Measurements from ENCODE around the gene C5AR1. TPM values are rescaled to one million over a fixed set of nuclear protein-coding genes. Genes with fewer than 3 reads are reported as not detected.
"Not testable (repeated sequence)": the region's sequence is repeated elsewhere in the genome, so short reads cannot be mapped to it uniquely, and the experiment has no call there.

The C5AR1 gene
- total RNA-seq (1 to 10 TPM; 2.6 TPM), polyA plus RNA-seq (under 1 TPM in 1 of 3 donors, not detected in 2; 0.15 TPM), total RNA-seq (0.22 to 1.6 (median 1.2) reads per million in 6 experiments)

GRCh38 chr19:47309608-47310007 is at the start of gene C5AR1:
Gene C5AR1, plus strand, starts transcription at chr19:47309861. Its CDS starts 35 bp downstream, at chr19:47309896.
- Mint-ChIP-seq H3K4me1 (peaks cover 4 to 6% (median 5%) of the 10 kb centered on the region in 4 donors), H3K27me3 (peaks cover 9 to 47% (median 27%) of the 10 kb centered on the region in 5 donors), H3K4me3 (peak within 1 kb of the TSS in 1 of 10 donors; percentile 66), H3K36me3 (no peaks in the 10 kb centered on the region), H3K27ac (peak within 1 kb of the TSS in 4 of 10 donors; percentile 45 to 91 (median 60)), H3K9me3 (peaks cover 0 to 3% (median 0%) of the 10 kb centered on the region in 9 donors)
- ATAC-seq = no peak
- no peak for DNase-seq
- POLR2A ChIA-PET = no interaction called here

DNA sequence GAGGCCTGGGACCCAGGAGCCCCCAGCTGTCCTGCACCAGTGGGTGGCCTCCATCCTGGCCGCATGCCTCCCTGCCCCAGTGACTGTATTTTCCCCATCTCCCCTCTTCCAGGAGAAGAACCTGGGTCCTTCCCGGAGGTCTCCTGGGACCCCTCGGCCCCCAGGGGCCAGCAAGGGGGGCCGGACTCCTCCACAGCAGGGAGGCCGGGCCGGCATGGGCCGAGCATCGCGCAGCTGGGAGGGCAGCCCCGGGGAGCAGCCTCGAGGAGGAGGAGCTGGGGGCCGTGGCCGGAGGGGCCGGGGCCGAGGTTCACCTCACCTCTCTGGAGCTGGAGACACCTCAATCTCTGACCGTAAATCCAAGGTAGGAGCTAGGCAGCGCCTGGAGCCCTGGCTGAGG is 49.2 kb upstream of the C5AR1 start:
- Mint-ChIP-seq H3K36me3 (peaks cover 0 to 67% (median 31%) of the 10 kb centered on the region in 3 donors), H3K4me1 (peaks cover 35 to 53% (median 50%) of the 10 kb centered on the region in 4 donors)
- POLR2A ChIA-PET = interaction anchor here (1.7 kb wide), 1 partner anchor 15 kb away, joined by 5 read pairs; the partner anchor contains the start of gene INAFM1

DNA sequence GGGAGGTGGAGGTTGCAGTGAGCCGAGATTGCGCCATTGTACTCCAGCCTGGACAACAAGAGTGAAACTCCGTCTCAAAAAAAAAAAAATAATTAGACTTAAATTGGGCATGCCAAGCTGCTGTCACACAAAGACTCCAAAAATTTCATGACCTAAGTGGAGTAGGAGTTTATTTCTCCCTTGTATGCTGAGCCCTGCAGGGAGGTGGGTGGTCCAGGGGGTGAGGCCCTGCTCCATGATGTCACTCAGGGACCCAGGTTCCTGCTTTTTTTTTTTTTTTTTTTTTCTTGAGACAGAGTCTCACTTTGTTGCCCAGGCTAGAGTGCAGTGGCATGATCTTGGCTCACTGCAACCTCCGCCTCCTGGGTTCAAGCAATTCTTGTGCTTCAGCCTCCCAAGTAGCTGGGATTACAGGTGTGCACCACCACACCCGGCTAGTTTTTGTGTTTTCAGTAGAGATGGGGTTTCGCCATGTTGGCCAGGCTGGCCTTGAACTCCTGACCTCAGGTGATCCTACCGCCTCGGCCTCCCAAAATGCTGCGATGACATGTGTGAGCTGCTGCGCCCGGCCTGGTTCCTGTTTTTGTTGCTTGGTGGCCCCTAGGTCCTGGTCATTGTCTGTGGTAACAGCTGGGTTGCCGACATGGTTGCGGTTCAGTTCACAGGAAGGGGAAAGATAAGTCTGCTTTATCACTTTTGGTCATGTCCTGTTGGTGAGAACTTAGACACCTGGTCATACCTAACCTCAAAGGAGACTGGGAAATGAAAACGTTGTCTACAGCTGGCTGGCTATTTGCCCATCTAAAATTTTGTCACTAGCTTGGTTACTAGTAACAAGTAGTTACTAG is 47.5 kb upstream of the C5AR1 start:
- peak overlapping the region in 3 of 10 donors; percentile 3 to 41 (median 20) for H3K27ac Mint-ChIP-seq
- H3K27me3 Mint-ChIP-seq, DNase-seq, H3K4me3 Mint-ChIP-seq, ATAC-seq, H3K9me3 Mint-ChIP-seq: not testable (repeated sequence)
- peaks cover 0 to 83% (median 31%) of the 10 kb centered on the region in 3 donors for H3K36me3 Mint-ChIP-seq
- peaks cover 29 to 42% (median 40%) of the 10 kb centered on the region in 4 donors for H3K4me1 Mint-ChIP-seq
- POLR2A ChIA-PET = interaction anchor here (0.6 to 1.7 kb wide), 5 partner anchors 12 to 128 kb away, joined by 3 to 8 read pairs (median 4); partner anchors contain the start of gene INAFM1

More for the DNA sequence above, 49.2 kb upstream of the C5AR1 start:
- no peak for ATAC-seq
- H3K27ac Mint-ChIP-seq = no peak overlapping the region
- no peaks in the 10 kb centered on the region for H3K27me3 Mint-ChIP-seq
- DNase-seq = no peak
- peak overlapping the region in 1 of 10 donors; percentile 50 for H3K4me3 Mint-ChIP-seq
- no peaks in the 10 kb centered on the region for H3K9me3 Mint-ChIP-seq

DNA sequence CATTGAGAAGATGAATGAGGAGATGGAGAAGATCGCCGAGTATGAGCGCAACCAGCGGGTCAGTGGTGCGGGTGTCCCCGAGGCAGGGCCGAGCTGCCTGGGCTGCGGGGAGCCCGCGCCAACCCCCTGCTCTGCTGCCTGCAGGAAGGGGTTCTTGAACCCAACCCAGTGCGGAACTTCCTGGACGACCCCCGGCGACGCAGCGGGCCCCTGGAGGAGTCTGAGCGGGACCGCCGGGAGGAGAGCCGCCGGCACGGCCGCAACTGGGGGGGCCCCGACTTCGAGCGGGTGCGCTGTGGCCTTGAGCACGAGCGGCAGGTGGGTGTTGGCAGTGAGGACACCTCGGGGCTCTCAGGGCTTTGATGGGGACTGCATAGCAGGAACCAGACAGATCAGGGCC is 45.0 kb upstream of the C5AR1 start:
- POLR2A ChIA-PET = no interaction called here

DNA sequence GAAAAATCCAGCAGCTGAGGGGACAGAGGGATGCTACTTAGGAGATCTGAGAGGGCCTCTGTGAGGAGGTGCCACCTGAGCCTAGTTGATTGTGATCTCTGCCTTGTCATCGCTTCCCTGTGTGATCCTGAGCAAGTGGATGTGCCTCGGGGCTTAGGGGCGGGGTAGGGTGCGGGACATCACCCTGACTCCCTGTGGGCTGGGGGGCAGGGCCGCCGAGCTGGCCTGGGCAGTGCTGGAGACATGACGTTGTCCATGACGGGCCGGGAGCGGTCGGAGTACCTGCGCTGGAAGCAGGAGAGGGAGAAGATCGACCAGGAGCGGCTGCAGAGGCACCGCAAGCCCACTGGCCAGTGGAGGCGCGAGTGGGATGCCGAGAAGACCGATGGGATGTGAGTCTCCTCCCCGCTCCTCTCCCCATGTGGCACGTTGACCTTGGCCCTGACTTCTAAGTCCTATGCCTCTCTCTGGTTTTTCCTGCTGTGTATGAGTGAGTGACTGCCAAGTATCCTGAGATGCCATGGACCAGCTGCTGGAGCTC is 43.2 kb upstream of the C5AR1 start:
- H3K36me3 Mint-ChIP-seq = peaks cover 0 to 84% (median 14%) of the 10 kb centered on the region in 3 donors
- no peak overlapping the region for H3K27ac Mint-ChIP-seq

More for the DNA sequence above, 45.0 kb upstream of the C5AR1 start:
- Mint-ChIP-seq H3K27ac (no peak overlapping the region), H3K27me3 (no peaks in the 10 kb centered on the region), H3K4me3 (no peak overlapping the region), H3K9me3 (no peaks in the 10 kb centered on the region), H3K36me3 (peaks cover 0 to 82% (median 26%) of the 10 kb centered on the region in 3 donors), H3K4me1 (peaks cover 11 to 18% (median 16%) of the 10 kb centered on the region in 4 donors)
- no peak for DNase-seq
- no peak for ATAC-seq

GRCh38 chr19:47267350-47267759 is 42.3 kb upstream of the C5AR1 start:
- H3K9me3 Mint-ChIP-seq = no peaks in the 10 kb centered on the region
- DNase-seq = no peak
- no peak overlapping the region for H3K27ac Mint-ChIP-seq
- no peaks in the 10 kb centered on the region for H3K27me3 Mint-ChIP-seq
- POLR2A ChIA-PET = no interaction called here
- no peak for ATAC-seq
- H3K4me3 Mint-ChIP-seq = no peak overlapping the region
- H3K4me1 Mint-ChIP-seq = peaks cover 3 to 18% (median 6%) of the 10 kb centered on the region in 4 donors
- peaks cover 0 to 80% (median 13%) of the 10 kb centered on the region in 3 donors for H3K36me3 Mint-ChIP-seq

More for the DNA sequence above, 43.2 kb upstream of the C5AR1 start:
- Mint-ChIP-seq H3K4me3 (no peak overlapping the region), H3K27me3 (no peaks in the 10 kb centered on the region), H3K4me1 (peaks cover 2 to 11% (median 5%) of the 10 kb centered on the region in 4 donors), H3K9me3 (no peaks in the 10 kb centered on the region)
- ATAC-seq = no peak
- no peak for DNase-seq
- POLR2A ChIA-PET = no interaction called here

DNA sequence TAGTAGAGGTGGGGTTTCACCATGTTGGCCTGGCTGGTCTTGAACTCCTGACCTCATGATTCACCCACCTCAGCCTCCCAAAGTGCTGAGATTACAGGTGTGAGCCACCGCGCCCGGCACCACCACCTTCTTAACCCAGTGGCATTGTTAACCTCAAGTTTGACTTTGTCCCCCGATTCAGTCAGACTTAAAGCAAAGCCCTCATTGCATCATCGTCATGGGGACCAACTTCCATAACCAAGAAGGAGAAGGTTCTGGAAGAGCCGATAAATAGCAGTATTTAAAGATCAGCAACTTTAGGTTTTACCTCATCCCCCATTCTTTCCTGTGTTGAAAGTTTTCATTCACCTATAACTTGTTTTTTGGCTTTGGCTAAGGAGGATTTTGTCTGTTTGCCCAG is 41.6 kb upstream of the C5AR1 start:
- H3K27ac Mint-ChIP-seq = no peak overlapping the region
- no peaks in the 10 kb centered on the region for H3K9me3 Mint-ChIP-seq
- H3K36me3 Mint-ChIP-seq = peaks cover 0 to 73% (median 12%) of the 10 kb centered on the region in 3 donors
- H3K27me3 Mint-ChIP-seq = no peaks in the 10 kb centered on the region
- POLR2A ChIA-PET = no interaction called here
- H3K4me1 Mint-ChIP-seq = peaks cover 8 to 25% (median 10%) of the 10 kb centered on the region in 4 donors
- no peak overlapping the region for H3K4me3 Mint-ChIP-seq
- ATAC-seq (no peak), DNase-seq (no peak)

DNA sequence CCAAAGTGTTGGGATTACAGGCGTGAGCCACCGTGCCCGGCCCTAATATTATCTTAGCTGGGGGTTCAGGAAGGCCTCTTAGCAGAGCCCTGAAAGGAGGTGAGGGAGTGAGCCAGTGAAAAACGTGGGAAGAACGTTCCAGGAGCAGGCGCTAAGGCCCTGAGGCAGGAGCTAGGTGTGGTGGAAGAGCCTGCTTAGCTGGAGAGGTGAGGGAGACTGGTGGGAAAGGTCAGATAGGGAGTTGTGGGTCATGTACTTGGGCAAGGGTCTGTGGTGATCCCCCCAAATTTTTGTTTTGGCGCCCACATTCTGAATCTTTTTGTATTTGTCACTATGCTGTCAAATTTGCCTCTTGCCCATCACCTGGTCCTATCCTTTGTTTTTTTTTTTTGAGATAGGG is 40.1 kb upstream of the C5AR1 start:
- Mint-ChIP-seq H3K36me3 (peaks cover 0 to 64% (median 11%) of the 10 kb centered on the region in 3 donors), H3K4me1 (peaks cover 8 to 26% (median 11%) of the 10 kb centered on the region in 4 donors), H3K27me3 (no peaks in the 10 kb centered on the region), H3K9me3 (no peaks in the 10 kb centered on the region), H3K4me3 (no peak overlapping the region), H3K27ac (no peak overlapping the region)
- no peak for DNase-seq
- POLR2A ChIA-PET = interaction anchor here (1.1 to 1.2 kb wide), 2 partner anchors 13 to 27 kb away, joined by 5 to 9 read pairs; partner anchors contain the start of gene CCDC9
- ATAC-seq = no peak

DNA sequence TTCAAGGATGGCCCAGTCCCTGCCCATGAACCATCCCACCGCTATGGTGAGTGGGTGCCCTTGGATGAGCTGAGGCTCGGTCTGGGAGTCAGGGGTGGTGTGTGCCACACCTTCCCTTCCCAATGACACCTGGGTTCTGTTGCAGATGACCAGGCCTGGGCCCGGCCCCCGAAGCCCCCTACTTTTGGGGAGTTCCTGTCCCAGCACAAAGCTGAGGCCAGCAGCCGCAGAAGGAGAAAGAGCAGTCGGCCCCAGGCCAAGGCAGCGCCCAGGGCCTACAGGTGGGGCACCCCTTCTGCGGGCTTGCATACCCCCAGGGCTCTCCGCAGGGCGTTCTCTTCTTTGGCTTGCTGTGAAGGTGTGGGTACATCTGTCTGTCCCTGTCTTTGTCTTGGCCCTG is 39.3 kb upstream of the C5AR1 start:
- Mint-ChIP-seq H3K36me3 (peaks cover 0 to 59% (median 9%) of the 10 kb centered on the region in 3 donors), H3K9me3 (no peaks in the 10 kb centered on the region), H3K27me3 (no peaks in the 10 kb centered on the region), H3K4me1 (peaks cover 10 to 31% (median 14%) of the 10 kb centered on the region in 4 donors), H3K27ac (no peak overlapping the region), H3K4me3 (no peak overlapping the region)
- POLR2A ChIA-PET = interaction anchor here (2.1 kb wide), 1 partner anchor 14 kb away, joined by 15 read pairs; the partner anchor contains the start of gene CCDC9
- no peak for DNase-seq
- no peak for ATAC-seq

DNA sequence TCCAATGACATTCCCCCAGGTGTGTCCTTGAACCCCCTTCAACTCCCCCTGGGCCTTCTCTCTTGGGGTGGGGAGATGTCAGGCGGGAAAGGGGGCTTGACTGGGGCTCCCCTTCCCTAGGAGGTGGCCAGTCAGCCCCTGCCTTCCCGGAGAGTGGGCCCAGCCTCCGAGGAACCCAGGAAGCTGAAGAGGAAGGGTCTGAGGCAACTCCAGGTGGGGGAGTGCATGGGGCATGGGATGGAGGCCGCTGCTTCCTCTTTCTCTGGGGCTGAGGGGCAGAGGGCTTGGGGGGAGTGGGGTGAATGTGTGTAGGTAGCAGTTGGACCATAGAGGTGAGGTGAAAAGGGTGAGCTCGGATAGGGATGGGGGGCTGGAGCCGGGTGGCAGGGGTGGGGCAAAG is 37.7 kb upstream of the C5AR1 start:
- Mint-ChIP-seq H3K27me3 (no peaks in the 10 kb centered on the region), H3K4me3 (peak overlapping the region in 5 of 10 donors; percentile 33 to 96 (median 86)), H3K9me3 (no peaks in the 10 kb centered on the region), H3K4me1 (peaks cover 20 to 39% (median 23%) of the 10 kb centered on the region in 4 donors), H3K27ac (peak overlapping the region in 4 of 10 donors; percentile 58 to 99 (median 77)), H3K36me3 (peaks cover 0 to 44% (median 8%) of the 10 kb centered on the region in 3 donors)
- ATAC-seq (no peak), DNase-seq (no peak)
- POLR2A ChIA-PET = interaction anchor here (2.1 kb wide), 1 partner anchor 15 kb away, joined by 15 read pairs; the partner anchor contains the start of gene CCDC9

DNA sequence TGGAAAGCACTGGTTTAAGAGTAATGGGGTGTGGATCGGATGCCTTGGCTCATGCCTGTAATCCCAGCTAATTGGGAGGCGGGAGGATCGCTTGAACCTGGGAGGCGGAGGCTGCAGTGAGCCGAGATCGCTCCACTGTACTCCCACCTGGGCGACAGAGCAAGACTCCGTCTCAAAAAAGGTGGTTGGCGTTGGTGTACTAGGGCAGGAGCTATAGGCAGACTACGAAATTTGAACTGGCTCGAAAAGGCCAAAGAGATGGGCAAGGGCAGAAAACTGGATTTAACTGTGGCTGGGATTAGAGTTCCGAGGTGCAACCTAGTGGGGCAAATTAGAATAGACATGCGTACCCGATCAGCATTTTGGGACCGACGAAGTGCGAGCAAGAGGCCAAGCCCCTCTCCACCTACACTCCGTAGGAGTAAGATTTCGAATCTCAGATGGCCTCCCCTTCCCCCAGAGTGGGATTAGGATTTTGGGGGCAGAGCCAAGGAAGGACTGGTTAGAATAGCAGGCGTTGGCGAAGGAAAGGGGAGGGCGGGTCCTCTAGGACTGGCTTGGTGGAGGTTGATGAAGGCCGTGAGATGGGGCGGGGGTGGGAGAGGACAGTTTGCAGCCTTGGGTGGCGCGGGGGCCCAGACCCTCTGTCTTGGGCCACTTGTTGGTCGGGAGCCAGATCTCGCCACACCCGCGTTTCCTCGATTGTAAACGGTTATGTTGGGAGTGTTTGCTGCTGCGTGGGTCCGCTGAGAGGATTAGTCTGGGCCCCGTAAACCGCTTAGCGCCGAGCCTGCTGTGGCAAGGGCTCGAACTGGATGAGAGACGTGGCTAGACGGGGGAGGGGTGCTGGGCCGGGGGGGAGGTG is 37.0 kb upstream of the C5AR1 start:
- POLR2A ChIA-PET = interaction anchor here (2.1 to 2.7 kb wide), 2 partner anchors 16 to 47 kb away, joined by 13 to 15 read pairs; partner anchors contain the start of gene CCDC9
- Mint-ChIP-seq H3K4me1 (peaks cover 20 to 39% (median 24%) of the 10 kb centered on the region in 4 donors), H3K27ac (peak overlapping the region; percentile 71 to 99 (median 91)), H3K27me3 (no peaks in the 10 kb centered on the region), H3K36me3 (peaks cover 0 to 37% (median 8%) of the 10 kb centered on the region in 3 donors), H3K4me3 (peak overlapping the region; percentile 77 to 99 (median 88)), H3K9me3 (no peaks in the 10 kb centered on the region)
- peak in 4 of 10 donors; percentile 8 to 68 (median 26) for DNase-seq
- no peak for ATAC-seq

Data from naive thymus-derived CD8-positive, alpha-beta T cell (primary cell).